ENCODE data around the gene TLE1.

Gene TLE1

DNA sequence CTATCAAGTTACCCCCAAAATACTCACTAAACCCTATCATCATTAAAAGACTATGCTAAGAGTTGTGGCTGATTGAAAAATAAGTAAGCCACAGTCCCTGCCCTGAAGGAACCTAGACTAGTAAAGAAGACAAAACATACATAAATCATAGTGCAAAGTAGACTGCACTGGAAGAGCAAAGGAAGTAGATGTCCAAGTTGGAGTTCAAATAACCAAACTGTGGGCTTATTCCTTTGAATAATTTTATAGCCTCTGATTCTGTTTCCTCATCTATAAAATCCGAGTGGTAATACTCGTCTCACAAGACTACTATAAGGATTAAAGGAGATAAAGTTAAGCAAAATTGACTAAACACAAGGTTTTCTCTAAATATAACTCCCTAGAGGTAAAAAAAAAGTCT lies 140.4 kb downstream of the TLE1 start:
- no peaks in the 10 kb centered on the region for H3K27me3 ChIP-seq (ENCODE audit: insufficient read depth, low read length)
- H3K9me3 ChIP-seq (ENCODE audit: low read length): no peaks in the 10 kb centered on the region
- H3K27ac ChIP-seq (ENCODE audit: low read depth, low read length, poor library complexity, severe bottlenecking): no peak overlapping the region
- H4K20me1 ChIP-seq (ENCODE audit: insufficient read depth, low read length): no peaks in the 10 kb centered on the region
- no peaks in the 10 kb centered on the region for H3K9me2 ChIP-seq (ENCODE audit: low read depth, low read length)
- no peak overlapping the region for H3K4me3 ChIP-seq (ENCODE audit: low read depth, low read length, poor library complexity, severe bottlenecking)
- no peak for TF ChIP-seq EZH2 (IDR thresholded peaks at IDR 0.05; ENCODE audit: borderline replicate concordance, low read length)
- TF ChIP-seq, protein P1, sequence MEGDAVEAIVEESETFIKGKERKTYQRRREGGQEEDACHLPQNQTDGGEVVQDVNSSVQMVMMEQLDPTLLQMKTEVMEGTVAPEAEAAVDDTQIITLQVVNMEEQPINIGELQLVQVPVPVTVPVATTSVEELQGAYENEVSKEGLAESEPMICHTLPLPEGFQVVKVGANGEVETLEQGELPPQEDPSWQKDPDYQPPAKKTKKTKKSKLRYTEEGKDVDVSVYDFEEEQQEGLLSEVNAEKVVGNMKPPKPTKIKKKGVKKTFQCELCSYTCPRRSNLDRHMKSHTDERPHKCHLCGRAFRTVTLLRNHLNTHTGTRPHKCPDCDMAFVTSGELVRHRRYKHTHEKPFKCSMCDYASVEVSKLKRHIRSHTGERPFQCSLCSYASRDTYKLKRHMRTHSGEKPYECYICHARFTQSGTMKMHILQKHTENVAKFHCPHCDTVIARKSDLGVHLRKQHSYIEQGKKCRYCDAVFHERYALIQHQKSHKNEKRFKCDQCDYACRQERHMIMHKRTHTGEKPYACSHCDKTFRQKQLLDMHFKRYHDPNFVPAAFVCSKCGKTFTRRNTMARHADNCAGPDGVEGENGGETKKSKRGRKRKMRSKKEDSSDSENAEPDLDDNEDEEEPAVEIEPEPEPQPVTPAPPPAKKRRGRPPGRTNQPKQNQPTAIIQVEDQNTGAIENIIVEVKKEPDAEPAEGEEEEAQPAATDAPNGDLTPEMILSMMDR (IDR thresholded peaks at IDR 0.05; ENCODE audit: low read length): no peak
- H3K9ac ChIP-seq (ENCODE audit: low read length): no peak overlapping the region
- no peaks in the 10 kb centered on the region for H3K36me3 ChIP-seq (ENCODE audit: insufficient read depth, low read length)
- no peaks in the 10 kb centered on the region for H3K4me1 ChIP-seq (ENCODE audit: insufficient read depth, low read length, severe bottlenecking)
- no peaks in the 10 kb centered on the region for H3F3A ChIP-seq (ENCODE audit: insufficient read depth, low read length)
- no peaks in the 10 kb centered on the region for H3K79me2 ChIP-seq (ENCODE audit: insufficient read depth, low read length)
- no peak overlapping the region for H3K4me2 ChIP-seq (ENCODE audit: low read length)
- H2AFZ ChIP-seq (ENCODE audit: low read length): no peak overlapping the region

DNA sequence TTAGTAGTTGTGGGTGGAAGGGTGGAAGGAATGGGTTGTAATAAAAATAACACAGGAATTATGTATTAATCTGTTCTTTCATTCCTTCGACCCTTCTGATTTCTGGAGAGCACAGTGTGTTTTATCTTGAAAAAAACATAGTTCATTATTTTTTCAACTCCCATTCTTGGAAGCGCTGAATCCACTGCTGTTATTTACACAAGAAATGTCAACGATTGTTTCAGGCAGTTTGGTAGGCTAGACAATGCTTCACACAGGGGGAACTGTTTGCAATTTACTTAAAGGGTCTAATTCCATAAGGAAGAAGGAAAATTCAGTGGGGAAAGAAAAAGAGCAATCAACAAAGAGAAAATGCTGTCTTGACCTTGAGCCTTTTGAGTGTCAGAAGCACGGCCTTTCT lies 142.9 kb downstream of the TLE1 start:
- Histone ChIP-seq H3F3A (ENCODE audit: insufficient read depth, low read length) (no peaks in the 10 kb centered on the region), H4K20me1 (ENCODE audit: insufficient read depth, low read length) (no peaks in the 10 kb centered on the region), H3K4me3 (ENCODE audit: low read depth, low read length, poor library complexity, severe bottlenecking) (no peak overlapping the region), H2AFZ (ENCODE audit: low read length) (no peak overlapping the region), H3K36me3 (ENCODE audit: insufficient read depth, low read length) (no peaks in the 10 kb centered on the region), H3K79me2 (ENCODE audit: insufficient read depth, low read length) (no peaks in the 10 kb centered on the region), H3K27me3 (ENCODE audit: insufficient read depth, low read length) (no peaks in the 10 kb centered on the region), H3K9me2 (ENCODE audit: low read depth, low read length) (no peaks in the 10 kb centered on the region), H3K9me3 (ENCODE audit: low read length) (no peaks in the 10 kb centered on the region), H3K4me1 (ENCODE audit: insufficient read depth, low read length, severe bottlenecking) (no peaks in the 10 kb centered on the region), H3K9ac (ENCODE audit: low read length) (no peak overlapping the region), H3K27ac (ENCODE audit: low read depth, low read length, poor library complexity, severe bottlenecking) (no peak overlapping the region), H3K4me2 (ENCODE audit: low read length) (no peak overlapping the region)
- TF ChIP-seq, protein P1 (IDR thresholded peaks at IDR 0.05; ENCODE audit: low read length): no peak
- TF ChIP-seq EZH2 (IDR thresholded peaks at IDR 0.05; ENCODE audit: borderline replicate concordance, low read length): no peak

- no peaks in the 10 kb centered on the region for H4K20me1 ChIP-seq (ENCODE audit: insufficient read depth, low read length)
- H3K36me3 ChIP-seq (ENCODE audit: insufficient read depth, low read length): no peaks in the 10 kb centered on the region
- no peak overlapping the region for H3K4me2 ChIP-seq (ENCODE audit: low read length)
- no peaks in the 10 kb centered on the region for H3F3A ChIP-seq (ENCODE audit: insufficient read depth, low read length)
- no peak overlapping the region for H3K9ac ChIP-seq (ENCODE audit: low read length)
- H3K27ac ChIP-seq (ENCODE audit: low read depth, low read length, poor library complexity, severe bottlenecking): no peak overlapping the region
- H2AFZ ChIP-seq (ENCODE audit: low read length): no peak overlapping the region
- no peak for TF ChIP-seq EZH2 (IDR thresholded peaks at IDR 0.05; ENCODE audit: borderline replicate concordance, low read length)
- TF ChIP-seq, protein P1 (IDR thresholded peaks at IDR 0.05; ENCODE audit: low read length): no peak
- H3K4me1 ChIP-seq (ENCODE audit: insufficient read depth, low read length, severe bottlenecking): no peaks in the 10 kb centered on the region
- no peaks in the 10 kb centered on the region for H3K27me3 ChIP-seq (ENCODE audit: insufficient read depth, low read length)
- H3K9me2 ChIP-seq (ENCODE audit: low read depth, low read length): no peaks in the 10 kb centered on the region
- H3K79me2 ChIP-seq (ENCODE audit: insufficient read depth, low read length): no peaks in the 10 kb centered on the region
- no peak overlapping the region for H3K4me3 ChIP-seq (ENCODE audit: low read depth, low read length, poor library complexity, severe bottlenecking)
- no peaks in the 10 kb centered on the region for H3K9me3 ChIP-seq (ENCODE audit: low read length)
Measured at GRCh38 chr9:81543695-81544094, 145.7 kb downstream of the TLE1 start.
